NT2/D1 (cell line): ENCODE results near the gene LRRN4.

ENCODE experiments used
- DNase-seq: peaks from one replicate; pipeline ENCODE4 v3.0.0-alpha.2; 2011; ENCODE audit warnings: low read depth, low spot score
- H3K27me3 ChIP-seq: 2 replicates; pipeline ENCODE4 v1.6.0; 2011; ENCODE audit warnings: mild to moderate bottlenecking; ENCODE audit not compliant: insufficient read length, insufficient read depth
- H3K36me3 ChIP-seq: 2 replicates; pipeline ENCODE4 v1.6.1; 2011; ENCODE audit warnings: mild to moderate bottlenecking, low read length, mixed read lengths; ENCODE audit not compliant: insufficient read depth, insufficient read length
- H3K4me1 ChIP-seq: 2 replicates; pipeline ENCODE4 v1.5.1; 2011; ENCODE audit not compliant: insufficient read depth, insufficient read length
- H3K4me3 ChIP-seq: 2 replicates; pipeline ENCODE4 v1.5.1; 2011; ENCODE audit warnings: low read depth; ENCODE audit not compliant: insufficient read length
- H3K9ac ChIP-seq: 2 replicates; pipeline ENCODE4 v1.6.0; 2011; ENCODE audit warnings: low read depth; ENCODE audit not compliant: insufficient read length
- H3K9me3 ChIP-seq: 2 replicates; pipeline ENCODE4 v1.5.1; 2011; ENCODE audit warnings: mild to moderate bottlenecking, low read length; ENCODE audit not compliant: insufficient read depth
- SUZ12 ChIP-seq: IDR thresholded peaks from 2 replicates; pipeline ENCODE4 v1.6.1; 2011; ENCODE audit not compliant: insufficient read length, insufficient read depth; ENCODE audit errors: extremely low read depth
- YY1 ChIP-seq: IDR thresholded peaks from 2 replicates; pipeline ENCODE4 v1.6.1; 2011; ENCODE audit not compliant: insufficient read length, insufficient read depth
- ZNF274 ChIP-seq: IDR thresholded peaks from 2 replicates; pipeline ENCODE4 v1.6.1; 2011; ENCODE audit warnings: mild to moderate bottlenecking, low read depth, low read length

LRRN4 gene

GRCh38 chr20:5999783-6000182 lies 54.1 kb downstream of the LRRN4 start:
- peaks cover 30% of the 10 kb centered on the region for H3K36me3 ChIP-seq
- no peaks in the 10 kb centered on the region for H3K4me1 ChIP-seq
- no peak for DNase-seq
- no peaks in the 10 kb centered on the region for H3K27me3 ChIP-seq
- TF ChIP-seq ZNF274 = no peak
- no peak for TF ChIP-seq YY1
- no peak for TF ChIP-seq SUZ12
- no peak overlapping the region for H3K9ac ChIP-seq
- no peak overlapping the region for H3K4me3 ChIP-seq
- no peaks in the 10 kb centered on the region for H3K9me3 ChIP-seq

DNA sequence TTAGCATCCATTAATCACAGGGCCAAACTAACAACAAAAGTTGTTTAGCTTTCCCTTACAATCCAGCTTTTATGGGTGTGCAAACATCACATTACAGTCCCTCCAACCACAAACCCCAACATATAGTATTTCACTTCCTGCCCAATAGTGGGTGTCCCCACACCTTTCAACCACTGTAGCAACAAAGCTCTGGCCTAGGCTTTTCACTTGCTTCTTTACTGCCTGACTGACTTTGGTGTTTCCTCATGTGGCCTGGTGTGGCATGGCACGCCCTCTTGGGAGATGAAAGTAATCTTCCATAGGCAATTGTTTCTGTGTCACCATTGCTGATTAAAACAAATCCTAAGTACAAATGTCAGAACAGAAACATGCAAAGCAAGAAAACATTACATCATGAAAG lies 57.1 kb downstream of the LRRN4 start:
- Histone ChIP-seq H3K9ac (no peak overlapping the region), H3K4me1 (no peaks in the 10 kb centered on the region), H3K9me3 (no peaks in the 10 kb centered on the region), H3K27me3 (no peaks in the 10 kb centered on the region), H3K4me3 (no peak overlapping the region), H3K36me3 (peaks cover 41% of the 10 kb centered on the region)
- no peak for DNase-seq
- TF ChIP-seq SUZ12 (no peak), YY1 (no peak), ZNF274 (no peak)

- H3K36me3 ChIP-seq = peaks cover 61% of the 10 kb centered on the region
Measured at GRCh38 chr20:5991623-5992441, 62.0 kb downstream of the LRRN4 start.

DNA sequence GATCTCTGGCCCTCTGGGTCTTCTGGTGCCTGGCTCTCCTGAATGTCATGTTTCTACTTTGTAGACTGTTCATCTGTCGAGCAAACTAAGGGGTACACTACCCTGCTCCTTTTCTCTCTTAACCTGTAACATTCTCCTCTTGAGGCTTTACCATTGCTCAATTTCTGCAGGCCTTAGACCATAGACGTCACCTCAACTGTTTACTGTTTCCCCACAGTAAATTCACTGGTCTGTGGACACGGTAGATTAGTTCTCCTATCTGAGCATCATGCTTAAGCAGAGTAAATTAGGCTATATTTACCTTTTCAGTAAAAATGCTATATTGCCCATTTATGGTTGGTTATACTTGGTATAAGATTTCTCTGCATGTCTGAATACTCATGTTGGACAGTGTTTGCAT lies 62.9 kb downstream of the LRRN4 start:
- DNase-seq = no peak
- H3K27me3 ChIP-seq = no peaks in the 10 kb centered on the region
- no peak overlapping the region for H3K4me3 ChIP-seq
- H3K9me3 ChIP-seq = no peaks in the 10 kb centered on the region
- TF ChIP-seq SUZ12 (no peak), YY1 (no peak), ZNF274 (no peak)
- no peaks in the 10 kb centered on the region for H3K4me1 ChIP-seq
- peaks cover 61% of the 10 kb centered on the region for H3K36me3 ChIP-seq
- H3K9ac ChIP-seq = no peak overlapping the region

More at GRCh38 chr20:5991623-5992441, 62.0 kb downstream of the LRRN4 start:
- no peak for TF ChIP-seq ZNF274
- TF ChIP-seq YY1 = no peak
- no peak for TF ChIP-seq SUZ12
- Histone ChIP-seq H3K9ac (no peak overlapping the region), H3K27me3 (no peaks in the 10 kb centered on the region), H3K4me3 (no peak overlapping the region), H3K4me1 (no peaks in the 10 kb centered on the region), H3K9me3 (no peaks in the 10 kb centered on the region)
- DNase-seq = no peak
